HG03457 (cell line): Measurements from ENCODE around the gene AQP12B.

Experiments
- ATAC-seq: cut with Tn5 transposase; IDR thresholded peaks from one replicate; pipeline ENCODE4 v1.9.1; 2021; ENCODE audit warnings: moderate number of reproducible peaks; ENCODE audit not compliant: unreplicated experiment

The AQP12B gene

DNA sequence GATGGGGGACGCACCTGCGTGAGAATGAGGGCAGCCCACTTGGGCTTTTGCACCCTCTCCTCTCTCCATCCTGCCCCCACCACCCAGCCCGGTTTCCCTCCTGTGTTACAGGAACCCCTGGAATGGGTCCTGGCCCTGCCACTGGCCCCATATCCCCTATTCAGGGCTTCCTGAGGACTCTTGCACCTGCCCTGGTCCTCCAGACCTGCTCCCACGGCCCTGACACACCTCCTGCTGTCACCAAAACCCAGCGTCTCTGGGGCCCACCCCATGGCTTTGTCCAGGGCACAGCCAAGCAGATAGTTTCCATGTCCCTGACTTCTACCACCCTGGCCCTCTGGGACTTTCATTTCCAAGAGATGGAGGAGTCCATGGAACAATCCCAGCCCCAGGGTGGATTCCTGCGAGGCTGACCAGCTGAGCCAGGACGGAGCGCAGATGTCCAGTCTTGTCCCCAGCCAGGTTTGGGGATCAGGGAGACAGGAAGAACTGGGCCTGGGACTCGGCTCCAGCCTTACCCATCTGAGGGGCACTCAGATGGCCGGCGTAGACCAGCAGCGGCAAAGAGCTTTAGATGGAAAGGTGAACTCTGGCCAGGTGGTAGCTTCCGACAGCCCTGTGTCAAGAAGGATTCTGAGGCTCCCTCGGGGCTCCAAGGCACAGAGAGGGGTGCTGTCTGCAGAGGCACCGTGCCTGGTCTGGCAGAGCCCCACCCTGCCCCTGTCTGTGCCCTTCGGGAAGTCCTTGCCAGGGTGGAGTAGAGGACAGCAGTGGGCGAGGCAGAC is 45.4 kb downstream of the AQP12B start:
- ATAC-seq = no peak

DNA sequence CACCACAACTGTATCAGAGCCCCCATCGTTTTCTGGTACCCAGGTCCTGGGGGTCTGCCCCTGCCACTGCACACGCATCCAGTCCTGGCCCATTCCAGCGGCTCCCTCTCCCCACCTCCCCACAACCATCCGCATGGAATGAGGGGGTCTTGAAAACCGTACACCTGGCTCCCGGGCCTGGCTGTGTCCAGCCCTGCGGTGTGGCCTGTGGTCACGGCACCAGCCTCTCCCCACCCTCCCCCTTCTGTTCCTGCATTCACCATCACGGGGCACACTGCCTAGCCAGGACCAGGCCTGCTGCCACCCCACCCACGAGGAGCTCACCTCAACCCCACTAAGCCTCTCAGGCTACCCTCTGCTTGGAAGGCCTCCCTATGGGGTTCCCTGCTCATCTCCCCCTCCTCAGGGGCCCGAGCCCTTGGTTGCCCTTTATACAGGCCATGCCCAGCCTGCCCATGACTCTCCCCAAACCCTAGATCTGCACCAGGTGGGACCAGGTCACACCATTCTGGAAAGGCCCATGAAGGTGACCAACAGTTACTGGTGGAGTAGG is 46.0 kb downstream of the AQP12B start:
- ATAC-seq = no peak

DNA sequence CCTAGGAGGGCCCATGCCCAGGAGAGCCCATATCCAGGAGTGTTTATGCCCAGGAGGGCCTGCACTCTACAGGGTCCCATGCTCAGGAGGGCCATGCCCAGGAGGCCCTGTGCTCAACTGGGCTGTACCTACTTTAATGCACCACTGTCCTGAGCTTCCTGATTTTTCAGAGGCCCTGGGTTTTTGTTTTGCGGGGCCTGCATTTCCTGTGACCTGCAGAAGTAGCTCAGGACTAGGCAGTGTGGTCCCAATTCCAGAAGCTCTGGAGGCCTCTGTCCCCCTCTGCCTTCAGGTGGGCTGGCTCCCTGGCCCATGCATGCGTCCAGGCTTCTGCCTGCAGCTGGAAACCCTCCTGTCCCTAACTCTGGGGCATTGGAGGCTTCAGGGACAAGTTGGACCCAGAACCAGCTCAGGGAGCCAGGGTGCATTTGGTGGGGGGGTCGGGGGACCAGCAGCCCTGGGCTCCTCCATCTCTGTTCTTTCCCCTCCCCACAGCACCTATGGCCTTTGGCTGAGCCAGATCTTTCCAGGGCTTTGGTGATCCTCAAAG is 46.6 kb downstream of the AQP12B start:
- ATAC-seq = no peak

DNA sequence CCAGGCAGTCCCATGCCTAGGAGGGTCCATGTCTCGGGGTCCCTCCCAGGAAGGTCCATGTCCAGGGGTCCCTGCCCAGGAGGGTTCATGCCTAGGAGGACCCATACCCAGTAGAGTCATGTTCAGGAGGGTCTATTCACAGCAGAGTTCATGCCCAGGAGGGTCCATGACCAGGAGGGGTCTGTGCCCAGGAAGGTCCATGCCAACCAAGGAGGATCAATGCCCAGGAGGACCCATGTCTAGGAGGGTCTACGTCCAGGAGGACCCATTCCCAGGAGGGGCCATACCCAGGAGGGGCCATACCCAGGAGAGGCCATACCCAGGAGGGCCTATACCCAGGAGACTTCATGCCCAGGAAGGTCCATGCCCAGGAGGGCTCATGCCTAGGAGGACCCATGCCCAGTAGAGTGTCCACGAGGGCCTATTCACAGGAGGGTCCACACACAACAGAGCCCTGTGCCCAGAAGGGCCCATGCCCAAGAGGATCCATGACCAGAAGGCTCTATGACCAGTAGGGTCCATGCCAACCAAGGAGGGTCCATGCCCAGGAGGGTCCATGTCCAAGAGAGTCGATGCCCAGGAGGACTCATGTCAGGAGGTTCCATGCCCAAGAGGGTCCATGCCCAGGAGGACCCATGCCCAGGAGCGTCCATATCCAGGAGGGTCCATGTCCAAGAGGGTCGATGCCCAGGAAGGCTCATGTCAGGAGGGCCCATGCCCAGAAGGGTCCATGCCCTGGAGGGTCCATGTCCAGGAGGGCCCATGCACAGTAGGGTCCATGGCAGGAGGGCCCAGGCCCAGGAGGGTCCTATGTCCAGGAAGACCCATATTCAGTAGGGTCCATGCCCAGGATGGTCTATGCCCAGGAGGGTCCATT is 47.3 kb downstream of the AQP12B start:
- no peak for ATAC-seq

DNA sequence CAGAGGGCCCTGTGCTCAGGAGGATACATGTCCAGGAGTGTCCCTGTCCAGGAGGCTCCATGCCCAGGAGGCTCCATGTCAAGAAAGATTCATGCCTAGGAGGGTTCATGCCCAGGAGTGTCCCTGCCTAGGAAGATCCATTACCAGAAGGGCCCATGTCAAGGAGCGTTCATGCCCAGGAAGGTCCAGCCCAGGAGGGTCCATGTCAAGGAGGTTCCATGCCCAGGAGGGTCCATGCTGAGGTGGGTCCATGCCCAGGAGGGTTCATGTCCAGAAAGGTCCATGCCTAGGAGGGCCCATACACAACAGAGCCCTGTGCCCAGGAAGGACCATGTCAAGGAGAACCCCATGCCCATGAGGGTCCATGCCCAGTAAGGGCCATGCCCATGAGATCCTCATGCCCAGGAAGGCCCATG is 50.4 kb downstream of the AQP12B start:
- no peak for ATAC-seq

DNA sequence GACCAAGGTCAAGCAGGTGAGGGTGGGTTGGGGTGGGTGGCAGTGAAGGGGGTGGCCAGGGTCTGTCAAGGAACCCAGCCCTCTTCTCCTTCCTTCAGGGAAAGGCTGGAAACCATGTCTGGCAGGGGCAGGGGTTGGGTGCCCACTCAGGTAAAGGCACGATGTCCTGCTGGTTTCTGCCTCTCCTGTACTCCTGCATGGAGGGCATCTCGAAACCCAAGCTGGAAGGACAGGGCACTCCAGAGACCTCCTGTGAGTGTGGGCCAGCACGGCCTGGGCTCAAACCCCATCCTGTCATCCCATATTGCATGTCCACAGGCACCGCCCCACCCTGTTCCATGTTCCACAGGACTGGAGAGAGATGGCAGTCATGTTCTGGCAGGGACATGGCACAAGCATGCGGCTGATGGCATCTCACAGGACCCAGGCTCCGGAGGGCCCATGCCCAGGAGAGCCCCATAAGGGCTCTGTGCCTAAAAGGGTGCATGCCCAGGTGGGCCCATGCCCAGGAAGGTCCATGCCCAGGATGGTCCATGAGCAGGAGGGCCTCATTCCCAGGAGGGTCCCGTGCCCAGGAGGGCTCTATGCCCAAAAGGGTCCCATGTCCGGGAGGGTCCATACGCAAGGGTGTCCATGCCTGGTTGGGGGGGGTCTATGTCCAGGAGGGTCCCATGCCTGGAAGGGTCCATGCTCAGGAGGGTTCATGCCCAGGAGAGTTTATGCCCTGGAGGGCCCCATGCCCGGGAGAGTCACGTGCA is 51.0 kb downstream of the AQP12B start:
- no peak for ATAC-seq

DNA sequence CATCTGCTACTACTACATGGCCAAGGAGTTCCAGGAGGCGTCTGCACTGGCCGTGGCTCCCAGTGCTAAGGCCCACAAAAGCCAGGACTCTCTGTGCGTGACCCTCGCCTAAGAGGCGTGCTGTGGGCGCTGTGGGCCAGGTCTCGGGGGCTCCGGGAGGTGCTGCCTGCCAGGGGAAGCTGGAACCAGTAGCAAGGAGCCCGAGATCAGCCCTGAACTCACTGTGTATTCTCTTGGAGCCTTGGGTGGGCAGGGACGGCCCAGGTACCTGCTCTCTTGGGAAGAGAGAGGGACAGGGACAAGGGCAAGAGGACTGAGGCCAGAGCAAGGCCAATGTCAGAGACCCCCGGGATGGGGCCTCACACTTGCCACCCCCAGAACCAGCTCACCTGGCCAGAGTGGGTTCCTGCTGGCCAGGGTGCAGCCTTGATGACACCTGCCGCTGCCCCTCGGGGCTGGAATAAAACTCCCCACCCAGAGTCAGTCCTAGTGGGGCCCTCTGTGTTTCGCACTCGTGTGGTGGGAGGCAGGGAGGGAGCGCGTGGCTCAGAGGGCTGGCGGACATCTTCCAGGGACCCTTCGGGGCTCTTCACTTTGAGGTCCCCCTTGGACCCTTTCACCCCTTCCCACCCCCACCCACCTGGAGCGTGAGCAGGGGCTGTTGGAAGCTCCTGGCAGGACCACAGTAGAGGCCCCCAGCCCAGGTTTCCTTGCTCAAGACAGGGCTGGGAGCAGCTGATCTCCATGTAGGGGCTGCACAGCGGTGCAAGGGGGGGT is 51.7 kb downstream of the AQP12B start:
- ATAC-seq = no peak

DNA sequence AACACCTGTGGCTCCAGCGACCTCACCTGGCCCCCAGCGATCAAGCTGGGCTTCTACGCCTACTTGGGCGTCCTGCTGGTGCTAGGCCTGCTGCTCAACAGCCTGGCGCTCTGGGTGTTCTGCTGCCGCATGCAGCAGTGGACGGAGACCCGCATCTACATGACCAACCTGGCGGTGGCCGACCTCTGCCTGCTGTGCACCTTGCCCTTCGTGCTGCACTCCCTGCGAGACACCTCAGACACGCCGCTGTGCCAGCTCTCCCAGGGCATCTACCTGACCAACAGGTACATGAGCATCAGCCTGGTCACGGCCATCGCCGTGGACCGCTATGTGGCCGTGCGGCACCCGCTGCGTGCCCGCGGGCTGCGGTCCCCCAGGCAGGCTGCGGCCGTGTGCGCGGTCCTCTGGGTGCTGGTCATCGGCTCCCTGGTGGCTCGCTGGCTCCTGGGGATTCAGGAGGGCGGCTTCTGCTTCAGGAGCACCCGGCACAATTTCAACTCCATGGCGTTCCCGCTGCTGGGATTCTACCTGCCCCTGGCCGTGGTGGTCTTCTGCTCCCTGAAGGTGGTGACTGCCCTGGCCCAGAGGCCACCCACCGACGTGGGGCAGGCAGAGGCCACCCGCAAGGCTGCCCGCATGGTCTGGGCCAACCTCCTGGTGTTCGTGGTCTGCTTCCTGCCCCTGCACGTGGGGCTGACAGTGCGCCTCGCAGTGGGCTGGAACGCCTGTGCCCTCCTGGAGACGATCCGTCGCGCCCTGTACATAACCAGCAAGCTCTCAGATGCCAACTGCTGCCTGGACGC is 52.5 kb downstream of the AQP12B start:
- no peak for ATAC-seq

DNA sequence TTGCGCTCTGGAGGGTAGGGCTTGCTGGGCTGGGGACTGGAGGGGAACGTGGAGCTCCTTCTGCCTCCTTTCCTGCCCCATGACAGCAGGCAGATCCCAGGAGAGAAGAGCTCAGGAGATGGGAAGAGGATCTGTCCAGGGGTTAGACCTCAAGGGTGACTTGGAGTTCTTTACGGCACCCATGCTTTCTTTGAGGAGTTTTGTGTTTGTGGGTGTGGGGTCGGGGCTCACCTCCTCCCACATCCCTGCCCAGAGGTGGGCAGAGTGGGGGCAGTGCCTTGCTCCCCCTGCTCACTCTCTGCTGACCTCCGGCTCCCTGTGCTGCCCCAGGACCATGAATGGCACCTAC is 53.1 kb downstream of the AQP12B start:
- ATAC-seq = no peak

DNA sequence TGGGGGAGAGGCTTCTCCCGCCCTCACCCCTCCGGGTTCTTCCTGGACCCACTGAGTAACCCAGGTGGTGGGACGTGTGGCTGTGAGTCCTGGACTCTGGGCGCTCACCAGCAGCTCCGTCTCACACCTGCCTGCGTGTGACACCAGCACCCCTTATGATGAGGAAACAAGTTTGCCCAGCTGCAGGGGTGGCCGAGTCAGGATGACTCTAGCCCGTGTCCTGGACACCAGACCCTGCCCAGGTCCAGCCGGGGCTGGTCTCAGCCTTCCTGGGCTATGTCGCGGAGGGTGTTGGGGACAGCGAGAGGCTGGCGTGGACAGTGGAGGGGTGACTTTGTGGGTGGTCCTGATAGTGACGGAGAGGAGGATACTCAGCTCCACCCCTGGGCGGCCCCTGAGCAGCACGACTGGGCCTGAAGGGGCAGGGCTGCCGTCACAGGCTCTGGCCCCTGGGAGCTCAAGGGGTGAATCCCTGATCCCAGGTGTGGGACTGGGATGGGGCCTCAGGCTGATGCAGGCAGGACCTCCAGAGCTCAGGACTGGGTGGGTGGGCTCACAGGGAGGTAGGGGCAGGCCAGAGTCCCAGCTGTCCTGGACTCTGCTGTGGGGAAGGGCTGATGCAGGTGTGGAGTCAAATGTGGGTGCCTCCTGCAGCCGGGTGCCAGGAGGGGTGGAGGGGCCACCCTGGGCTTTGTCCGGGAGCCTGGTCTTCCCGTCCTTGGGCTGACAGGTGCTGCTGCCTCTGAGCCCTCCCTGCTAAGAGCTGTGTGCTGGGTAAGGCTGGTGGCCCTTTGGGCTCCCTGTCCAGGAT is 53.7 kb downstream of the AQP12B start:
- no peak for ATAC-seq

DNA sequence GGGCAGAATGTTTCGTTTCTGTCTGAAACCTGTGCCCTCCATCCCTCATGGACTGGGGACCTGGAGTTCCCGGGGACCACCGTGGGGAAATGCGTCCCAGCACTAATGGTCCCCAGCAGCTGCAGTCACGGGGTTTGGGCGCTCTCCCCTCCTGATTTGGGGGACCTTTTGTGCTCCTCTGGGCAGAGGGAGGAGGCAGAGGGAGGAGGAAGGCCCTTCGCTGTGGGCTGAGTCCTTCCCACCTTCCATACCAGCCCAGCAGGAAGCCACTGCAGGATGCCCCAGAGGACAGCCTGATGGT is 54.2 kb downstream of the AQP12B start:
- ATAC-seq = no peak

DNA sequence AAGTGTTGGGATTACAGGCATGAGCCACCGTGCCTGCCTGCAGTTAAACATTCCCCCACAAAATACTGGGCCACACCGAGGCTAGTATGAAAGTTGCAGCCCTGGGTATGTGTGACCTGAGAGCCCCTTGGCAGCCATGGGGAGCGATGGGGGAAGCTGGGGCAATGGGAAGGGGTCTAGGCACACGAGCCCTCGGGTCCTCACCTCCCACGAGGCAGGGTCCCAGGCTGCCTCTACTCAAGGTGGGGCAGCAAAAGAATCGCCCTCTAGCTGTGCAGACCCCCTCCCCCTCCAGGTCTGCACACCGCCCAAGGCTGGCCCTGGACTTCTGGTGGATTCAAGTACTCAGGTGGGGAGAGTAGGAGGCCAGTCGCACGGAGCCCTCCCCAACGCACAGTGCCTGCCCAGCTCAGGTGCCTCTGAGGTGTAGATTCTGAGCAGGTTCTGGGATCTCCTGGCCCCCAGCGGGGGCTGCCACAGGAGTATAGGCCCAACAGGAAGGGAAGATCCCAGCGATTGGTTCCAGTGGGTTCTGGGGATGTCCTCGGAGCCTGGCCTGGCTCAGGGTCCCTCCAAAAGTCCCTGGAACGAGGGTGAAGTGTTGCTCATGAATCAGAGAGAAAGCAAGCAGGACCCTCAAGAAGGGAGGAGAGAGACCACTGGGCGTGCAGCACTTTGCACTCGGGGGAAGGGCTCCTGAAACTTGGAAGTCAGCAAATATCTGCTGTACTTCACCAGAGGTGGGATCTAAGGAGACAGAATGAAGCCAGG is 54.8 kb downstream of the AQP12B start:
- ATAC-seq = no peak

DNA sequence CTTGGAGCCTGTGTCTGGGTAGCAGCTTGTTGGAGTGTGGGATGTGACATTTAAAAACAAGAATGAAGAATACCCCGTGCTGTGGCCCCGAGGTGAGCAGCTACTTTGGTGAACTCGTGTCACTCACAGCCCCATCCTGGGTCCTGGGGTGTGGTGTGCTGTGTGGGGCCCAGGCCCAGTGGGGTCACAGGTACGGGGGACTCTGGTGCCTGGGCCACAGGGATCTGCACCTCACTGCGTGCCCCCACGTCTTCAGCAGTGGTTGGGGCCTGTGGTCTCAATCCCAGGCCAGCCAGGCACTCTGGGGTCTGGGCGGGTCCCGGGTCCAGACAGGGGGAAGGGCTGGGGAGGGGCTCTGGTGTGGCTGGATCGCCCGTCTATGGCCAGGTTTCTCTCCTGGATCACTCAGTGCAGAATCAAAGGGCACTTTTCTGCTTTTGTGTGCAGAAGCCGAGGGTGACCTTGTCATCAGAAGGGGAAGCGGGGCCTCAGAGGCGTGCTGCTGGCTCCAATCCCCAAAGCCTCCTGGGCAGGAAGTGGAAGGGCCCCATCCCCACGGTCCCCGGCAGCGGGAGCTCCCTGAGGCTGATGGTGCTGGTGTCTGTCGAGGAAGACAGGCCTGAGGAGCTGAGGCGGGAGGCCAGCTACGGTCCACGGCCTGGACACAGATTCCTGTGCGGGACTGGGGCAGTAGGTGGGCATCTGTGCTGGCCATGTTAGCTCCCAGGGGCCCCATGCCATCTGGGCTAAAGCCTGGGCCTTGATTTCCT is 56.0 kb downstream of the AQP12B start:
- ATAC-seq = no peak
